Measurements from ENCODE around the gene NCR2. TPM values are rescaled to one million over a fixed set of nuclear protein-coding genes. Genes with fewer than 3 reads are reported as not detected.

The NCR2 gene
- total and polyA plus RNA-seq, 5 donors = not detected

Other genes with a start within 250 kb of the NCR2 start
- under 1 TPM in 1 of 4 donors, not detected in 3; 0.39 TPM for gene TREML1, start 181.3 kb upstream of the NCR2 start, total RNA-seq
- gene TREML1, start 181.3 kb upstream of the NCR2 start, polyA plus RNA-seq = 0.14 TPM
- 1 to 10 TPM; 2.2 to 4.1 (median 2.4) TPM for gene TREM2, start 172.5 kb upstream of the NCR2 start, total RNA-seq
- gene TREM2, start 172.5 kb upstream of the NCR2 start, polyA plus RNA-seq = 1.2 TPM
- gene TREML2, start 134.5 kb upstream of the NCR2 start, total RNA-seq = under 1 TPM in 1 of 4 donors, not detected in 3; 0.15 TPM
- gene TREML2, start 134.5 kb upstream of the NCR2 start, polyA plus RNA-seq = 0.02 TPM
- gene TREML4, start 107.3 kb upstream of the NCR2 start, total RNA-seq = not detected
- not detected for gene TREML4, start 107.3 kb upstream of the NCR2 start, polyA plus RNA-seq
- 1 to 10 TPM in 3 of 4 donors, under 1 TPM in 1; 0.46 to 2.3 (median 1.3) TPM for gene TREM1, start 48.9 kb upstream of the NCR2 start, total RNA-seq
- gene TREM1, start 48.9 kb upstream of the NCR2 start, polyA plus RNA-seq = 1.1 TPM
- gene FOXP4, start 210.8 kb downstream of the NCR2 start, total RNA-seq = 10 to 100 TPM; 21.7 to 22.5 (median 22.1) TPM
- gene FOXP4, start 210.8 kb downstream of the NCR2 start, polyA plus RNA-seq = 15.3 TPM